Mucosa of rectum (tissue), 2 donors: ENCODE data around the gene POLR1A.

Experiments used
- H3K27ac ChIP-seq, 2 donors: one replicate each; pipeline ENCODE4 v1.7.0; 2013; ENCODE audit warnings: inconsistent platforms in 2 of 2, low read depth in 2 of 2, low read length in 2 of 2
- H3K27me3 ChIP-seq, 2 donors: one replicate each; pipeline ENCODE4 v1.7.0; 2013; ENCODE audit warnings: low read length in 2 of 2; ENCODE audit not compliant: control insufficient read depth in 2 of 2, insufficient read depth in 2 of 2
- H3K36me3 ChIP-seq, 2 donors: one replicate each; pipeline ENCODE4 v1.7.0; 2013; ENCODE audit warnings: low read length in 2 of 2; ENCODE audit not compliant: control insufficient read depth in 2 of 2, insufficient read depth in 2 of 2
- H3K4me1 ChIP-seq, 2 donors: one replicate each; pipeline ENCODE4 v1.7.0; 2013; ENCODE audit warnings: low read length in 2 of 2, mild to moderate bottlenecking in 1 of 2; ENCODE audit not compliant: control insufficient read depth in 2 of 2, insufficient read depth in 2 of 2
- H3K4me3 ChIP-seq, 2 donors: one replicate each; pipeline ENCODE4 v1.7.0; 2013; ENCODE audit warnings: low read length in 2 of 2
- H3K9ac ChIP-seq, 2 donors: one replicate each; pipeline ENCODE4 v1.7.0; 2013; ENCODE audit warnings: low read length in 2 of 2, low read depth in 1 of 2, mild to moderate bottlenecking in 1 of 2
- H3K9me3 ChIP-seq, 2 donors: one replicate each; pipeline ENCODE4 v1.7.0; 2013; ENCODE audit warnings: low read length in 2 of 2; ENCODE audit not compliant: control insufficient read depth in 2 of 2
- donor health status: healthy.
- donor health status: Normal muscosa, but diverticular disease.

Gene POLR1A

GRCh38 chr2:86065512-86065911 is 40.2 kb downstream of the POLR1A start:
- Histone ChIP-seq H3K9me3 (no peaks in the 10 kb centered on the region), H3K27ac (no peak overlapping the region), H3K4me1 (peaks cover 0 to 3% of the 10 kb centered on the region in 2 donors), H3K27me3 (no peaks in the 10 kb centered on the region), H3K9ac (no peak overlapping the region), H3K4me3 (no peak overlapping the region), H3K36me3 (peaks cover 32 to 54% of the 10 kb centered on the region in 2 donors)

GRCh38 chr2:86064006-86064405 is 41.7 kb downstream of the POLR1A start:
- Histone ChIP-seq H3K4me1 (peaks cover 0 to 3% of the 10 kb centered on the region in 2 donors), H3K9ac (no peak overlapping the region), H3K4me3 (no peak overlapping the region), H3K27ac (no peak overlapping the region), H3K9me3 (no peaks in the 10 kb centered on the region), H3K36me3 (peaks cover 22 to 50% of the 10 kb centered on the region in 2 donors), H3K27me3 (no peaks in the 10 kb centered on the region)

- H3K27ac ChIP-seq: no peak overlapping the region
These were observed 43.6 kb downstream of the POLR1A start for GRCh38 chr2:86062043-86062442.

GRCh38 chr2:86056590-86057331 is 48.9 kb downstream of the POLR1A start:
- Histone ChIP-seq H3K9me3 (no peaks in the 10 kb centered on the region), H3K4me3 (no peak overlapping the region), H3K9ac (no peak overlapping the region), H3K4me1 (no peaks in the 10 kb centered on the region), H3K27me3 (no peaks in the 10 kb centered on the region), H3K36me3 (peaks cover 25 to 32% of the 10 kb centered on the region in 2 donors), H3K27ac (no peak overlapping the region)

More at GRCh38 chr2:86062043-86062442, 43.6 kb downstream of the POLR1A start:
- no peak overlapping the region for H3K9ac ChIP-seq
- no peaks in the 10 kb centered on the region for H3K27me3 ChIP-seq
- no peaks in the 10 kb centered on the region for H3K9me3 ChIP-seq
- peaks cover 19 to 41% of the 10 kb centered on the region in 2 donors for H3K36me3 ChIP-seq
- no peak overlapping the region for H3K4me3 ChIP-seq
- peaks cover 0 to 3% of the 10 kb centered on the region in 2 donors for H3K4me1 ChIP-seq

GRCh38 chr2:86055314-86055713 is 50.4 kb downstream of the POLR1A start:
- Histone ChIP-seq H3K9ac (no peak overlapping the region), H3K27ac (no peak overlapping the region), H3K4me3 (no peak overlapping the region), H3K27me3 (no peaks in the 10 kb centered on the region), H3K36me3 (peaks cover 26 to 30% of the 10 kb centered on the region in 2 donors), H3K4me1 (no peaks in the 10 kb centered on the region), H3K9me3 (no peaks in the 10 kb centered on the region)

GRCh38 chr2:86054535-86055082 is 51.1 kb downstream of the POLR1A start:
- Histone ChIP-seq H3K9ac (no peak overlapping the region), H3K36me3 (peaks cover 29 to 30% of the 10 kb centered on the region in 2 donors), H3K4me1 (no peaks in the 10 kb centered on the region), H3K27me3 (no peaks in the 10 kb centered on the region), H3K27ac (no peak overlapping the region), H3K9me3 (no peaks in the 10 kb centered on the region), H3K4me3 (no peak overlapping the region)

- H3K27ac ChIP-seq: no peak overlapping the region
- peaks cover 33 to 39% of the 10 kb centered on the region in 2 donors for H3K36me3 ChIP-seq
- no peaks in the 10 kb centered on the region for H3K4me1 ChIP-seq
- H3K9me3 ChIP-seq: no peaks in the 10 kb centered on the region
- no peaks in the 10 kb centered on the region for H3K27me3 ChIP-seq
- H3K9ac ChIP-seq: no peak overlapping the region
- H3K4me3 ChIP-seq: no peak overlapping the region
These were observed 52.5 kb downstream of the POLR1A start for GRCh38 chr2:86053166-86053565.

GRCh38 chr2:86052676-86053075 is 53.0 kb downstream of the POLR1A start:
- H3K27ac ChIP-seq: no peak overlapping the region
- no peaks in the 10 kb centered on the region for H3K9me3 ChIP-seq
- peaks cover 37 to 38% of the 10 kb centered on the region in 2 donors for H3K36me3 ChIP-seq
- H3K4me1 ChIP-seq: no peaks in the 10 kb centered on the region
- no peak overlapping the region for H3K4me3 ChIP-seq
- H3K27me3 ChIP-seq: no peaks in the 10 kb centered on the region
- no peak overlapping the region for H3K9ac ChIP-seq

- H3K27me3 ChIP-seq: no peaks in the 10 kb centered on the region
- H3K9me3 ChIP-seq: no peaks in the 10 kb centered on the region
- no peak overlapping the region for H3K9ac ChIP-seq
- peaks cover 36 to 40% of the 10 kb centered on the region in 2 donors for H3K36me3 ChIP-seq
- no peak overlapping the region for H3K4me3 ChIP-seq
- H3K4me1 ChIP-seq: no peaks in the 10 kb centered on the region
- H3K27ac ChIP-seq: no peak overlapping the region
These were observed 53.4 kb downstream of the POLR1A start for GRCh38 chr2:86052265-86052664.

GRCh38 chr2:86050301-86050700 is 55.4 kb downstream of the POLR1A start:
- H3K9ac ChIP-seq: no peak overlapping the region
- H3K9me3 ChIP-seq: no peaks in the 10 kb centered on the region
- no peak overlapping the region for H3K4me3 ChIP-seq
- no peak overlapping the region for H3K27ac ChIP-seq
- peaks cover 45 to 52% of the 10 kb centered on the region in 2 donors for H3K36me3 ChIP-seq
- no peaks in the 10 kb centered on the region for H3K27me3 ChIP-seq
- no peaks in the 10 kb centered on the region for H3K4me1 ChIP-seq
